ENCODE results near the gene SEMA4B. TPM values are rescaled to one million over a fixed set of nuclear protein-coding genes. Genes with fewer than 3 reads are reported as not detected.

The SEMA4B gene
- total and polyA plus RNA-seq, 9 of the 15 experiments (the other 6 are each of a cell fraction or from before 2014, with no cell fraction given) = 1.3 to 33.6 (median 11.0) TPM

DNA sequence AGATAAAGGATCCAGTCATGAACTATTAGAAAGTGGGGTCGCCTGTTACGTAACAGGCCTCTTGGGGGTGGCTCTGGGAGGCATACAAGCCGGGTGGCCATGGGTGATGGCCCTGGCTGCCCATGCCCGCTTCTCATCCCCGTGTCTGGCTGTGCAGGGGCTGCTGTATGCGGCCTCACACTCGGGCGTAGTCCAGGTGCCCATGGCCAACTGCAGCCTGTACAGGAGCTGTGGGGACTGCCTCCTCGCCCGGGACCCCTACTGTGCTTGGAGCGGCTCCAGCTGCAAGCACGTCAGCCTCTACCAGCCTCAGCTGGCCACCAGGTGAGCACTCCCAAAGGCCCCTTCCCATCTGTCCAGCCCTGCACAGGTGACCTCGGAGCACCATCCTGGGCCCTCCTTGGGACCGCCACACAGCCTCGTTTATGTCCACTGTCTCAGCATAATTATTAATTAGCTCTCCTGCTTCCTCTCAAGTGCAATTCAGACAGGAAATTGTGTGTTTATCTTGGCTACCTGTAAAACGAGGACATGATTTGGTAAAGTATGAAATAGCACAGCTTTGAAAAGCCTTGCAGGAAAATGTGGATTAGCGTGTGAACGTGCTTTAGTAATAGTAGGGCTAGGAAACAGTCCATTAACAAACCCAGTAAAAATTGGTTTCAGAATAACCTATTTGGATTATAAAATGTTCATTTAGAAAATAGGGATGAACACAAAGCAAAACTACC lies 24.5 kb downstream of the SEMA4B start:
- DNase-seq (ENCODE audit: extremely low read depth in 1 of 4, low spot score in 3 of 4) (no peak), ATAC-seq (no peak), FAIRE-seq (no peak)
- ChIA-PET POLR2A (no interaction called here), CTCF (ENCODE audit: low intra/inter-chr PET ratio) (interaction anchor here (1.1 kb wide), 1 partner anchor 83 kb away, joined by 4 read pairs; no protein-coding TSS in a partner anchor)
- Histone ChIP-seq H3K27me3 (ENCODE audit: control insufficient read depth in 2 of 2, insufficient read depth in 2 of 2, low read length in 2 of 2) (no peaks in the 10 kb centered on the region), H2AFZ (ENCODE audit: low read depth, low read length) (no peak overlapping the region), H3K9ac (ENCODE audit: insufficient read depth in 1 of 2, low read depth in 2 of 2, low read length in 2 of 2) (peak overlapping the region in 1 of 2 experiments; percentile 32; a peak in 1 of 4 replicates), H3K79me2 (ENCODE audit: control insufficient read depth, insufficient read depth, low read length) (no peaks in the 10 kb centered on the region), H3K4me2 (ENCODE audit: insufficient read depth, low read length) (no peak overlapping the region), H3K27ac (ENCODE audit: extremely low read depth, low read depth, low read length) (no peak overlapping the region), H3K9me3 (replicated peaks; ENCODE audit: control insufficient read depth, insufficient read depth, low read depth, low read length) (no peaks in the 10 kb centered on the region), H3K36me3 (ENCODE audit: control insufficient read depth, insufficient read depth, low read length) (peaks cover 93% of the 10 kb centered on the region; the same call in 2 of the 3 replicates), H3K4me1 (replicated peaks in 1 of 2; ENCODE audit: control insufficient read depth in 2 of 2, insufficient read depth in 2 of 2, low read length in 2 of 2) (peaks cover 3 to 23% of the 10 kb centered on the region in 2 experiments; a peak in 3 of 5 replicates), H3K4me3 (no peak overlapping the region), H3K9me1 (ENCODE audit: control insufficient read depth, insufficient read depth, low read length) (no peaks in the 10 kb centered on the region), H4K20me1 (replicated peaks; ENCODE audit: control insufficient read depth, insufficient read depth, low read length) (0 out of 2 replicates have a peak, but pooled peaks cover 4% of the 10 kb centered on the region)
- no TSS peak for BruUV-seq (replicated peaks)
- 89% methylated on average over 18 of the region's 18 CpGs for WGBS (ENCODE audit: insufficient coverage, low coverage, missing lambda C conversion rate)
- in situ Hi-C loops (cut with MboI) = no loop called here
- intact Hi-C loops (cut with micrococcal nuclease) = no loop called here
- TF ChIP-seq RFX7 (CRISPR knock-in tag; IDR thresholded peaks at IDR 0.05) (no peak), SMARCC2 (IDR thresholded peaks at IDR 0.05; ENCODE audit: low read depth) (no peak), JUN (IDR thresholded peaks at IDR 0.05; ENCODE audit: borderline replicate concordance, low read depth, low read length) (no peak), JUN (CRISPR knock-in tag; IDR thresholded peaks at IDR 0.05; ENCODE audit: borderline replicate concordance) (no peak), RBM22 (IDR thresholded peaks at IDR 0.05; ENCODE audit: low read depth, low read length, poor library complexity, severe bottlenecking) (peak; percentile 57), POLR2G (IDR thresholded peaks at IDR 0.05; ENCODE audit: low read depth, low read length) (peak; percentile 59; the same call in 1 of the 2 replicates)
- TF ChIP-seq, protein P1, sequence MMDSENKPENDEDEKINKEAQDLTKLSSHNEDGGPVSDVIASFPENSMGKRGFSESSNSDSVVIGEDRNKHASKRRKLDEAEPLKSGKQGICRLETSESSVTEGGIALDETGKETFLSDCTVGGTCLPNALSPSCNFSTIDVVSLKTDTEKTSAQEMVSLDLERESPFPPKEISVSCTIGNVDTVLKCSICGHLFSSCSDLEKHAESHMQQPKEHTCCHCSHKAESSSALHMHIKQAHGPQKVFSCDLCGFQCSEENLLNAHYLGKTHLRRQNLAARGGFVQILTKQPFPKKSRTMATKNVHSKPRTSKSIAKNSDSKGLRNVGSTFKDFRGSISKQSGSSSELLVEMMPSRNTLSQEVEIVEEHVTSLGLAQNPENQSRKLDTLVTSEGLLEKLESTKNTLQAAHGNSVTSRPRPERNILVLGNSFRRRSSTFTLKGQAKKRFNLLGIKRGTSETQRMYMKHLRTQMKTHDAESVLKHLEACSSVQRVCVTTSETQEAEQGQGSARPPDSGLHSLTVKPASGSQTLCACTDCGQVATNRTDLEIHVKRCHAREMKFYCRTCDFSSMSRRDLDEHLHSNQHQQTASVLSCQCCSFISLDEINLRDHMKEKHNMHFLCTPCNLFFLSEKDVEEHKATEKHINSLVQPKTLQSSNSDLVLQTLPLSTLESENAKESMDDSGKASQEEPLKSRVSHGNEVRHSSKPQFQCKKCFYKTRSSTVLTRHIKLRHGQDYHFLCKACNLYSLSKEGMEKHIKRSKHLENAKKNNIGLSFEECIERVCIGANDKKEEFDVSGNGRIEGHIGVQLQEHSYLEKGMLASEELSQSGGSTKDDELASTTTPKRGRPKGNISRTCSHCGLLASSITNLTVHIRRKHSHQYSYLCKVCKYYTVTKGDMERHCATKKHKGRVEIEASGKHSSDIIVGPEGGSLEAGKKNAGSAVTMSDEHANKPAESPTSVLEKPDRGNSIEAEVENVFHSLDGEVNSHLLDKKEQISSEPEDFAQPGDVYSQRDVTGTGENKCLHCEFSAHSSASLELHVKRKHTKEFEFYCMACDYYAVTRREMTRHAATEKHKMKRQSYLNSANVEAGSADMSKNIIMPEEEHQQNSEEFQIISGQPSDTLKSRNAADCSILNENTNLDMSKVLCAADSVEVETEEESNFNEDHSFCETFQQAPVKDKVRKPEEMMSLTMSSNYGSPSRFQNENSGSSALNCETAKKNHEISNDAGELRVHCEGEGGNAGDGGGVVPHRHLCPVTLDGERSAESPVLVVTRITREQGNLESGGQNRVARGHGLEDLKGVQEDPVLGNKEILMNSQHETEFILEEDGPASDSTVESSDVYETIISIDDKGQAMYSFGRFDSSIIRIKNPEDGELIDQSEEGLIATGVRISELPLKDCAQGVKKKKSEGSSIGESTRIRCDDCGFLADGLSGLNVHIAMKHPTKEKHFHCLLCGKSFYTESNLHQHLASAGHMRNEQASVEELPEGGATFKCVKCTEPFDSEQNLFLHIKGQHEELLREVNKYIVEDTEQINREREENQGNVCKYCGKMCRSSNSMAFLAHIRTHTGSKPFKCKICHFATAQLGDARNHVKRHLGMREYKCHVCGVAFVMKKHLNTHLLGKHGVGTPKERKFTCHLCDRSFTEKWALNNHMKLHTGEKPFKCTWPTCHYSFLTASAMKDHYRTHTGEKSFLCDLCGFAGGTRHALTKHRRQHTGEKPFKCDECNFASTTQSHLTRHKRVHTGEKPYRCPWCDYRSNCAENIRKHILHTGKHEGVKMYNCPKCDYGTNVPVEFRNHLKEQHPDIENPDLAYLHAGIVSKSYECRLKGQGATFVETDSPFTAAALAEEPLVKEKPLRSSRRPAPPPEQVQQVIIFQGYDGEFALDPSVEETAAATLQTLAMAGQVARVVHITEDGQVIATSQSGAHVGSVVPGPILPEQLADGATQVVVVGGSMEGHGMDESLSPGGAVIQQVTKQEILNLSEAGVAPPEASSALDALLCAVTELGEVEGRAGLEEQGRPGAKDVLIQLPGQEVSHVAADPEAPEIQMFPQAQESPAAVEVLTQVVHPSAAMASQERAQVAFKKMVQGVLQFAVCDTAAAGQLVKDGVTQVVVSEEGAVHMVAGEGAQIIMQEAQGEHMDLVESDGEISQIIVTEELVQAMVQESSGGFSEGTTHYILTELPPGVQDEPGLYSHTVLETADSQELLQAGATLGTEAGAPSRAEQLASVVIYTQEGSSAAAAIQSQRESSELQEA (IDR thresholded peaks at IDR 0.05; ENCODE audit: low read depth) = no peak
- TF ChIP-seq, protein P2, sequence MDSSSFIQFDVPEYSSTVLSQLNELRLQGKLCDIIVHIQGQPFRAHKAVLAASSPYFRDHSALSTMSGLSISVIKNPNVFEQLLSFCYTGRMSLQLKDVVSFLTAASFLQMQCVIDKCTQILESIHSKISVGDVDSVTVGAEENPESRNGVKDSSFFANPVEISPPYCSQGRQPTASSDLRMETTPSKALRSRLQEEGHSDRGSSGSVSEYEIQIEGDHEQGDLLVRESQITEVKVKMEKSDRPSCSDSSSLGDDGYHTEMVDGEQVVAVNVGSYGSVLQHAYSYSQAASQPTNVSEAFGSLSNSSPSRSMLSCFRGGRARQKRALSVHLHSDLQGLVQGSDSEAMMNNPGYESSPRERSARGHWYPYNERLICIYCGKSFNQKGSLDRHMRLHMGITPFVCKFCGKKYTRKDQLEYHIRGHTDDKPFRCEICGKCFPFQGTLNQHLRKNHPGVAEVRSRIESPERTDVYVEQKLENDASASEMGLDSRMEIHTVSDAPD (CRISPR knock-in tag; IDR thresholded peaks at IDR 0.05) = no peak
